ENCODE results near the gene ELF5. TPM values are rescaled to one million over a fixed set of nuclear protein-coding genes. Genes with fewer than 3 reads are reported as not detected.

The ELF5 gene
- total and polyA plus RNA-seq, 2 of the 8 experiments (the other 6 are each of a cell fraction or from before 2014, with no cell fraction given), result not detected

DNA sequence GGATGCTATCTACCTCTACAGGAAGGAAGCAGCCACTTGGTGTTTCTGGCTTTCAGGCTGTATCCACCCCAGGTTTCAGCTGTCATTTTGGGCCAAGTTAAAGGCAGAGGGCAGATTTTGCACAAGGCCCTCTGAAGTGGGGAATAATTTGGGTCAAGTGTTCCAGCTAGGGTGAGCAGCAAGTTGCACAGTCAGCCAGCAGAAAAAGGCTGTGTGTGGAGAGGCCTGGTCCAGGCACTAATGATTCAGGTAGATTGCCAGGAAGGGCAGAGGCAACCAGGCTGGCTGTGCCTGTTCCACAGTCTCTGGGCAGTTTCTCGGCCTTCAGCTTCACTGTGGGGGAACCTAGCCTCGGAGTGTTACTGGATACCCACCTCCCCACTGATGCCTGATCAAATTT, 8.6 kb upstream of the ELF5 start:
- Histone ChIP-seq H3K4me1 (replicated peaks in 1 of 4; ENCODE audit: control insufficient read depth in 3 of 4, insufficient read depth in 4 of 4, low read length in 3 of 4) (no peaks in the 10 kb centered on the region), H4K8ac (ENCODE audit: extremely low read depth, insufficient read depth, low read length) (no peak overlapping the region), H3K18ac (ENCODE audit: extremely low read depth, low read length) (no peak overlapping the region), H3K27me3 (replicated peaks in 1 of 4; ENCODE audit: control insufficient read depth in 3 of 4, extremely low read depth in 1 of 4, insufficient read depth in 3 of 4, low read length in 3 of 4) (no peaks in the 10 kb centered on the region), H3K79me1 (ENCODE audit: low read depth, low read length) (no peaks in the 10 kb centered on the region), H3K14ac (ENCODE audit: insufficient read length) (no peak overlapping the region), H3K23ac (ENCODE audit: insufficient read length) (no peak overlapping the region), H4K20me1 (replicated peaks in 1 of 2; ENCODE audit: control insufficient read depth in 1 of 2, insufficient read depth in 2 of 2, low read length in 2 of 2) (no peaks in the 10 kb centered on the region), H3K36me3 (ENCODE audit: control insufficient read depth in 2 of 4, insufficient read depth in 4 of 4, low read length in 3 of 4) (no peaks in the 10 kb centered on the region), H2BK20ac (ENCODE audit: low read length) (no peak overlapping the region), H3K4me2 (ENCODE audit: insufficient read depth in 1 of 2, low read depth in 2 of 2, low read length in 2 of 2) (no peak overlapping the region), H2AK5ac (ENCODE audit: low read depth, low read length) (no peak overlapping the region), H3K27ac (ENCODE audit: low read depth, low read length) (no peak overlapping the region), H2BK12ac (ENCODE audit: low read depth, low read length) (no peak overlapping the region), H2BK5ac (ENCODE audit: low read depth, low read length) (no peak overlapping the region), H3K56ac (replicated peaks; ENCODE audit: insufficient read length, low read depth, low read length) (no peak overlapping the region), H2AFZ (ENCODE audit: low read length) (no peak overlapping the region), H3K23me2 (ENCODE audit: low read depth, low read length) (no peaks in the 10 kb centered on the region), H4K91ac (replicated peaks; ENCODE audit: insufficient read length, low read length) (no peak overlapping the region), H3K4me3 (ENCODE audit: extremely low read depth in 1 of 4, insufficient read depth in 2 of 4, low read depth in 3 of 4, low read length in 4 of 4) (no peak overlapping the region), H3K4ac (replicated peaks; ENCODE audit: insufficient read length, low read depth, low read length) (no peak overlapping the region), H2BK120ac (replicated peaks; ENCODE audit: low read depth, low read length) (no peak overlapping the region), H4K5ac (ENCODE audit: insufficient read length, low read depth, low read length) (no peak overlapping the region), H3K79me2 (ENCODE audit: control insufficient read depth in 1 of 2, insufficient read depth in 2 of 2, low read length in 2 of 2) (no peaks in the 10 kb centered on the region), H3K9ac (replicated peaks in 1 of 4; ENCODE audit: extremely low read depth in 1 of 4, low read depth in 3 of 4, low read length in 3 of 4) (no peak overlapping the region), H2BK15ac (ENCODE audit: low read length) (no peak overlapping the region), H3K9me3 (ENCODE audit: insufficient read depth in 2 of 2, low read depth in 1 of 2, low read length in 1 of 2) (no peaks in the 10 kb centered on the region)
- TF ChIP-seq BCL11A (IDR thresholded peaks at IDR 0.05; ENCODE audit: low read depth in 2 of 2, low read length in 2 of 2), result no peak
- no peak for TF ChIP-seq ZNF274 (IDR thresholded peaks at IDR 0.05; ENCODE audit: borderline replicate concordance, extremely low read depth, low read length)
- no peak for TF ChIP-seq RBBP5 (IDR thresholded peaks at IDR 0.05; ENCODE audit: borderline replicate concordance, low read depth, low read length)
- TF ChIP-seq CHD1 (IDR thresholded peaks at IDR 0.05; ENCODE audit: low read depth, low read length), result no peak
- no peak for TF ChIP-seq NANOG (IDR thresholded peaks at IDR 0.05; ENCODE audit: insufficient read depth, low read depth, low read length, poor library complexity, severe bottlenecking)
- no peak for TF ChIP-seq SUZ12 (IDR thresholded peaks at IDR 0.05; ENCODE audit: low read length)
- no peak for TF ChIP-seq KDM4A (IDR thresholded peaks at IDR 0.05; ENCODE audit: low read depth, low read length, severe bottlenecking)
- TF ChIP-seq HDAC6 (IDR thresholded peaks at IDR 0.05; ENCODE audit: low read depth, low read length), result no peak
- TF ChIP-seq JUN (IDR thresholded peaks at IDR 0.05; ENCODE audit: low read depth, low read length), result no peak
- TF ChIP-seq, protein P1, sequence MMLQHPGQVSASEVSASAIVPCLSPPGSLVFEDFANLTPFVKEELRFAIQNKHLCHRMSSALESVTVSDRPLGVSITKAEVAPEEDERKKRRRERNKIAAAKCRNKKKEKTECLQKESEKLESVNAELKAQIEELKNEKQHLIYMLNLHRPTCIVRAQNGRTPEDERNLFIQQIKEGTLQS (IDR thresholded peaks at IDR 0.05; ENCODE audit: insufficient read depth, low read depth, low read length), result no peak
- TF ChIP-seq EP300 (IDR thresholded peaks at IDR 0.05; ENCODE audit: borderline replicate concordance in 1 of 2, low read depth in 2 of 2, low read length in 2 of 2), result no peak
- 96% methylated on average over 2 of the region's 2 CpGs; no CpG with 5 or more reads in 1 of the 2 experiments for WGBS, 2 experiments (ENCODE audit: extremely low coverage in 1 of 2, insufficient coverage in 1 of 2, insufficient read length in 1 of 2, insufficient replicate concordance in 2 of 2, low coverage in 1 of 2, low lambda C conversion rate in 2 of 2, missing lambda C conversion rate in 1 of 2)
- ChIA-PET CTCF (ENCODE audit: partially characterized antibody) (interaction anchor here (7.7 kb wide), 1 partner anchor 10 kb away, joined by 72 read pairs; the partner anchor contains the start of gene ELF5), POLR2A (ENCODE audit: partially characterized antibody) (no interaction called here)
- DNase-seq (ENCODE audit: low read depth in 1 of 2, low spot score in 2 of 2) (no peak), FAIRE-seq (no peak)

Measured in H1 (cell line).